KOPT-K1 (cell line): ENCODE results near the gene SMYD3.

Source experiments
- H3K27ac ChIP-seq: fragments of 200-600 bp; sonication (generic); 2 replicates; pipeline ENCODE4 v1.5.1; 2016; ENCODE audit warnings: antibody characterized with exemption, mild to moderate bottlenecking, low read depth, low read length; ENCODE audit not compliant: poor library complexity, severe bottlenecking
- H3K36me3 ChIP-seq: fragments of 200-600 bp; sonication (generic); 2 replicates; pipeline ENCODE4 v1.5.1; 2017; ENCODE audit warnings: antibody characterized with exemption, mild to moderate bottlenecking, low read length, moderate library complexity; ENCODE audit not compliant: insufficient read depth
- H3K9me3 ChIP-seq: fragments of 200-600 bp; sonication (generic); 2 replicates; pipeline ENCODE4 v1.5.1; 2017; ENCODE audit warnings: antibody characterized with exemption, low read length, mild to moderate bottlenecking; ENCODE audit not compliant: insufficient read depth, poor library complexity, severe bottlenecking

Gene SMYD3

DNA sequence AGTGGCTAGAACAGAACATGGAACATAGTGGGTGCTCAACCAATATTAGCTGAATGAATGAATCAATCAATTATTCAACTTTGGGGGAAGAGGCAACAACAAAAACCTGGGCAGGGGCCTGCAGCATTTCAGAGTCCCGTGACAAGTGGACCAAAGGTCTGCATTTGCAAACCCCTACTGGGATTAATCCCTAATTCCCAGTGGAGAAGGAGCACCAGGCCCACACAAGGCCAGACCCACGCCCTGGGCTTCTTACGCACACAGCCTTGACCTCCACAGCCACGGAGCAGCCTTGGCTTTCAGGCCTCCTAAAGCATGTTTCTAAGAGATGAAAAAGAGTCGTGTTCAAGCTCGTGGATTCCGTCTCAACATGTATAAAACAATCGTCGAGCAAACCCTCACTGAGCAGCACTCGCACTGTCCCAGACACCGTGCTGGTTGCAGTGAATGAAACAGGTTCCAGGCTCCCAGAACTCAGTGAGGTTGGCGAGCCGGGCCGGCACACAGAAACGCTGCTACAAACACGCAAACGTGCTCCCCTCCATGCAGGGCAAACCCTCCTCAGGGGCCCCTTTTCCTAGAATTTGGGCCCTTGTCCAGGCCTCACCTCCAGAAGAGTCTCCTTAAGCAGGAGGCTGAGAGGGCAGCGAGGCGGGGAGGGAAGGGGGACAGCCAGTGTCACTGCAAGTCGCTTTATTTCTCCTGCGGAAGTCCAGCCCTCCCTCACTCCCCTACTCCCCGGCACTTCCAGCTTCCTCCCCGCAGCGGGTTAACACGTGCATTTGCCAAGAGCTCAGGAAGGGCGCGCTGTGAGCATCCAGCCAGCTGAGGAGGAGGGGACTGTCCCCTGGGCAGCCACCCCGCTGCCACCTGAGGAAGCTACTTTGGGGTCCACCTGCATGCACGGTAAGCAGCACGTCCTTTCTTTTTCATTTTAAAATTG is 795.8 kb downstream of the SMYD3 start:
- H3K27ac ChIP-seq, result no peak overlapping the region
- no peaks in the 10 kb centered on the region for H3K36me3 ChIP-seq
- H3K9me3 ChIP-seq, result no peaks in the 10 kb centered on the region

DNA sequence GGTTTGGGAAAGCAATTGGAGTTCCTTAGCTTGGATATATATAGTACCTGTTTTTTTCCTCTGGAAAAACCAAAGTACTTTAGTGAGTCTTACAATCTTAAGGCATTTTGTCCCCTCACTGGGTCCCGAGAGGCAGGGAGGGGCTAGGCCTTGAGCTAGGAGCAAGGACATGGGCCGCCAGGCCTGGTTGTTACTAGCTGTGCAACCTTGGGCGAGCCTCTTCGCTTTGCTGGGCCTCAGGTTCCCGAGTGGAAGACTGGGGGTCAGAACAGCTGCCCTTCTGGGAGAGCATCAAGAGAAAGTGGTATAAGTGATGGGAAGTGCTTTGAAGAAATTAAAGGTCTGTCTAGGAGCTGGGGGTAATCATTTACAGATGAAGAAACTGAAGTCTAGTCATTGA is 799.1 kb downstream of the SMYD3 start:
- H3K27ac ChIP-seq, result no peak overlapping the region
- no peaks in the 10 kb centered on the region for H3K36me3 ChIP-seq

DNA sequence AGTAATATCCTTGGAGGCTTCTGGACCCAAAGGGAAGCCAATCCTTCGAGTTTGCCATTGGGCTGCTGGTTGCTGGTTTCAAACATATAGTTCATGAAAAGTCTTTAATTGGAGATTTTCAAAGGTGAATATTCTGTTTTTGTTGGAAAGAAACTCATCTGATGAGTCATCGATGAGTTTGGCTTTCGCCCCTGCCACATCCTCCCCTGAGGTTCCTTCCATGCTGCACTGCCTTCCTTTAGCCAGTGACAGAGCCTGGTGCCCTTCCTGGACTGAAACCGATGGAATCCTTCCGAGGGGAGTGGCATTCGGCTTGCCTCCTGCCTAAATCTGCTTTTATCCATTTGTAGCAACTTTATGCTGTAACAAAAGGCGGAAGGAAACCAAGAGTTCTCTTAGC is 802.3 kb downstream of the SMYD3 start:
- Histone ChIP-seq H3K9me3 (no peaks in the 10 kb centered on the region), H3K27ac (no peak overlapping the region), H3K36me3 (no peaks in the 10 kb centered on the region)

More for the DNA sequence above, 799.1 kb downstream of the SMYD3 start:
- no peaks in the 10 kb centered on the region for H3K9me3 ChIP-seq

GRCh38 chr1:245704341-245704740 is 802.7 kb downstream of the SMYD3 start:
- no peaks in the 10 kb centered on the region for H3K9me3 ChIP-seq

GRCh38 chr1:245702346-245702745 is 804.7 kb downstream of the SMYD3 start:
- H3K36me3 ChIP-seq, result no peaks in the 10 kb centered on the region

More at GRCh38 chr1:245704341-245704740, 802.7 kb downstream of the SMYD3 start:
- no peaks in the 10 kb centered on the region for H3K36me3 ChIP-seq
- no peak overlapping the region for H3K27ac ChIP-seq

GRCh38 chr1:245701631-245702030 is 805.4 kb downstream of the SMYD3 start:
- Histone ChIP-seq H3K27ac (no peak overlapping the region), H3K9me3 (no peaks in the 10 kb centered on the region), H3K36me3 (no peaks in the 10 kb centered on the region)

More at GRCh38 chr1:245702346-245702745, 804.7 kb downstream of the SMYD3 start:
- H3K27ac ChIP-seq, result no peak overlapping the region
- no peaks in the 10 kb centered on the region for H3K9me3 ChIP-seq

- no peaks in the 10 kb centered on the region for H3K36me3 ChIP-seq
- H3K9me3 ChIP-seq, result no peaks in the 10 kb centered on the region
- H3K27ac ChIP-seq, result no peak overlapping the region
Observed at GRCh38 chr1:245700631-245701030, 806.4 kb downstream of the SMYD3 start.
